Stimulated activated CD8-positive, alpha-beta memory T cell treated with anti-CD3 and anti-CD28 coated beads, Interleukin-12 subunit alpha, Interleukin-12 subunit beta, amount 100 ng/mL, for 1 hour (primary cell): ENCODE results near the gene NLRP5.
A peak's percentile ranks its signal among the peaks of the same experiment; 100 is the strongest.
"Not testable (repeated sequence)": the region's sequence is repeated elsewhere in the genome, so short reads cannot be mapped to it uniquely, and the experiment has no call there.

Source experiments
- DNase-seq: peaks from one replicate; pipeline ENCODE4 v3.0.0-alpha.2; 2020; ENCODE audit warnings: low read depth

The NLRP5 gene

DNA sequence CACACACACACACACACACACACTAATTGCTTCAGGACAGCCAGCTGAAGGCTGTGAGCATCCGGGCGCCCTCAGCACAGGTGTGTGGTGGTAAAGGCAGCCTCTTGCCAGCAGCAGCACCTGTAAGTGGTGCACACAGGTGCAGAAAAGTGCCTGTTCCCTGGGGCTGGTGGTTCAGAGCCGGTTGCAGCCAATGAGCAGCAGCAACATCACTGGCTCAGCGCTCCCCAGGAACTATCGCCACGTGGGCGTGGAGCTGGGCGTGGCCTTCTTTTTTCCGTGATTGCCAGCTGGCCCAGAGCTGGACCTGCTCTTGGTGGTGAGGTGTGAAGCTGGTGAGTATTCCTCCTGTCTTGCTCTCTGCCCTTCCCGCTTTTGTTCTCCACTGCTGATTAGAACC is at the start of gene NLRP5:
Gene NLRP5 (plus strand): TSS at position 289 of the 400 bp plus-strand sequence.
- no peak for DNase-seq

DNA sequence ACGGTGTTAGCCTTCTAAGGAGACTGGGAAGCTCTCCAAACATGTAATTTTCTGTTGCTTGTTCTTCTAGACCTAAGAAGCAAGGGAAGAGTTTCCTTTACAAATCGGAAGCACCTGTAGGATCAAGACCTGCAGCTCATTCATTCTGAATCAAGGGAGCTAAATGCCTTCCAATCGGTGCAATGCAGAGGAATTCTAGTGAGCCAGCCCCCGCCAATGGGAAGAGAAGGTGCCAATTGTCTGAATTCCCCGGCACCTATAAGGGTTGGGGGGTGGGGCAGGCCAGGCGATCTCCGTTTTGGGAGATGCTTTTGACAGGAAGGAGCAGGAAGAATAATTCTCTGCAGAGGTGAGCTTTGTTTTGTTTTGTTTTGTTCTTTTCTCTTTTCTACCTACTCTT is 47.4 kb upstream of the NLRP5 start:
- no peak for DNase-seq

DNA sequence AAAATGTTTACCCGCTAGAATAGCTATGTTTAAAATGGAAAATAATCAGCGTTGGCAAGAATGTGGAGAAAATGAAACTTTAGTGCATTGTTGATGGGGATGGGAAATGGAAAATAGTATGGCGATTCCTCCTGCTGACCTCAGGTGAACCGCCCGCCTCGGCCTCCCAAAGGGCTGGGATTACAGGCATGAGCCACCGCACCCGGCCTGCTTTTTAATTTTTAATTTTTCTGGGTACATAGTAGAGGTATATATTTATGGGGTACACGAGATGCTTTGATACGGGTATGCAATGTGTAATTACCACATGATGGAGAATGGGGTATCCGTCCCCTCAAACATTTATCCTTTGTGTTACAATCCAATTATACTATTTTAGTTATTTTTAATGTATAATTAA is 46.3 kb upstream of the NLRP5 start:
- DNase-seq = no peak

DNA sequence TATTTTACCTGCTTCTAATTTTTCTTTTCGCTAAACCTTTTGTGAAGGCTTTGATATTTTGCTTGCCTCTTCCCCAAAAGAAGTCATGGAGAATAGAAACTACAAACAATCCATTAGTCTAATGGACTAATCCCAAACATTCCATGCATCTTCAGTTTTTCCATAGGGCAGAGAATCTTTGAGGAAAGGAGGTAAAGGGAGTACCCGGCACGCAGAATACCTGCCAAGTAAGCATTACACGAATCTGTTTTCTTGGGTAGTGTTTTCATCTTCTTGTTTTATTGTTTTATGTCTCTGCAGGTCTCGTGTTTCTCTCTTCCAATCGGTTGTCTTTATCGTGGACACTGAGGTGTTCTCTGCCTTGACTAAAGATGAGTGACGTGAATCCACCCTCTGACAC is 39.0 kb upstream of the NLRP5 start, which contains the start of gene NLRP8:
Gene NLRP8 (plus strand): TSS at position 301 of the 400 bp plus-strand sequence.
- no peak for DNase-seq

DNA sequence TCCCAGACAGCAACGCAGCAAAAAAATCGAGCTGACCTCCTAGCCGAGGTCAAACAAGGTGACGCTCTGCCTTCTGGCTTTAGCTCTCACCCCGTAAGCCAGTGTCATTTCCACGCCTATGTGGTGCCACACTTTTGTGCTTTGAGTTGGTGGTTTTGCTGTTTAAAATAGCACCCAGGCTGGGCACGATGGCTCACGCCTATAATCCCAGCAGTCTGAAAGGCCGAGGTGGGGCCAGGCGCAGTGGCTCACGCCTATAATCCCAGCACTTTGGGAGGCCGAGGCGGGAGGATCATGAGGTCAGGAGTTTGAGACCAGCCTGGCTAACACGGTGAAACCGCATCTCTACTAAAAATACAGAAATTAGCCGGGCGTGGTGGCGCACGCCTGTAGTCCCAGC is 36.0 kb upstream of the NLRP5 start:
- DNase-seq = not testable (repeated sequence)

DNA sequence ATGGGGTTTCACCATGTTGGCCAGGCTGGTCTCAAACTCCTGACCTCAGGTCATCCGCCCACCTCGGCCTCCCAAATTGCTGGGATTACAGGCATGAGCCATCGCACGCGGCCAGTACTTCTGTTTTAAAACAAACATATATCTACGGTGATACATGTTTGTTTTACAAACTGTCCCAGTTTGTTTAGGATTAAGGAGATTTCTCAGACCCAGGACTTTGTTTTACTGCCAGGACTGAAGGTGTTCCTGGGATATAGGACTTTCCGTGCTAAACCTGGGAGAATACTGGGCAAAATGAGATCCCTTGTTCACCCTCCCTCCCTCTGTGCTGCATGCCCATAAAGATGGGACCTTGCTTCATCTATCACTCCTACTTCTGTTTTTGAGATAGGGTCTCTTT is 30.1 kb upstream of the NLRP5 start:
- no peak for DNase-seq

DNA sequence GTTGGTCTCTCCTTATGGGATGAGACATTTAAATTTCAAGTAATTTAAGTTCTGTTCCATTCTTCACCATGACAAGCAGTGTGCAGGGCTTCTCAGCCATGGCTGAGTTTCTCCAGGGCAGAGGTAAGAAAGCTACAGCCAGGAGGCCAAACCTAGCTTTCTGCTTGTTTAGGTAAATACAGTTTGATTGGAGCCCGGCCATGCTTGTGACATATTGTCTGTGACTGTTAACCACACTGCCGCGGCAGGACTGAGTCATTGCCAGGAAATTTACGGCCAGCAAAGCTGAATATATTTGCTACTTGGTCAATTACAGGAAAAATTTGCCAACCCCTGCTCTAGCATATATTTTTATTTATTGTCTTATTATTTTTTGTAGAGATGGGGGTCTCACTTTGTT is 28.2 kb upstream of the NLRP5 start:
- DNase-seq = no peak

DNA sequence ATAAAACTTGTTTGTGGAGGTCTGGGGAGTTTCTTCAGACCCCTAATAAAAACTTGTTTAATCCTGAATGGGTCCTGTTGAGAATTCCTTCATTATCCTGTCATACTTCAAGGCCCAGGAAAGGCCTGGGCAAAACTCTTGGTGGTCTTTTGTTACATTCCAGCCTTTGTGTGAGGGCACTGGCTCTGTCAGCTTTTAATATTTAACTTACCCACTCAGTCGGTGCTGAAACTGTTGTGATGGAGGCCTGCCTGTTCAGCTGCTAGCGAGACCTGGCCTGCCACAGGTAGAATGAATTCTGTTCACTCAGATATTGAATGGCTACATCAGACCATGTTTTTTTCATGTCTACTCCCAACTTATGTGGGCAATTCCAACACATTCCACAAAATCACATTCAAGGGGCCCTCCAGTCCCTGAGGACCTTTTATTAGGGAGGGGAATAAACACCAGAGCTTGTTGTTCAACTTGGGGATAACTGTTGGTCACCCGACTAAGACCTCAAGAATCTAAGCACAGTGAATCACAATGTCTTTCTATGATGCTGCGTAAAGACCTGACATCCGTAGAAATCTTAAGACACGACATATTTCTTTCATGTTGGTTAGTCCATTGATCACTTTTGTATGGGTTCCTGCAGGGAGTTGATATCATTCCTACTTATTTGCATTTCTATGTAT is 26.4 kb upstream of the NLRP5 start:
- no peak for DNase-seq

DNA sequence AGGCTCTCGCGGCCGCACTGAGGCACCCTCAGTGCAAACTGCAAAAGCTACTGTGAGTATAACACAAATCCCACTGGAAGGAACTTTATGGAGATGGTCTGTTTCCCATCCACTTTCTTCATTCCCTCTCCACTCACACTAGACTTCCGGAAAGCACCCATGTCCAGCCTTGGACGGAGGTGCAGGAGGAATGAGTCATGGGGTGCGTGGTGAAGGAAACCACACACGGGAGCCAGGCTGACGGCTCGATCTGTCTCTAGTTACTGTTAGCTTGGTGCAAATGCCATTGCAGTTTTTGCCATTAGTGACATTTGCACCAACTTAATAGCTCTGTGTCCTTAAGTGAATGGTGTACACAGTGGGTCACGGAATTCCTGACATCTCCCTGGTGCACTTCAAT is 24.4 kb upstream of the NLRP5 start:
- DNase-seq = no peak

DNA sequence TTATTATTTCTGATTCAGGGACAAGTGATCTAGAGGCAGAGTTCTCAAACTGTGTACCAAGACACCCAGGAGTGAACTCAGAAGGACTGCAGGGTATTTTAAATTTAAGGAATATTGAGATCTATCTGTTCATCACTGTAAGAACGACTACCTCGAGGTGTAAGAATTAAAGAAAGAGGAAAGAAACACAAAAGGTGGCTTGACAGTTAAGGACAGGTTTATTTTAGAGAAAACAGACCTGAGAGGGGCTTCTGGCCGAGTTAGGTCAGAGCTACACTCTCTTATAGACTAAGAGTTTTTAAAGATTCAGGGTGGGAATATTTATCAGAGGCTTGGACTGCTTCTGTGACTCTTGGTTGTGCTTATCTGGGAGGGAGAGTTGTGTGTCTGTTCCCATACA is 12.6 kb upstream of the NLRP5 start:
- DNase-seq = no peak

DNA sequence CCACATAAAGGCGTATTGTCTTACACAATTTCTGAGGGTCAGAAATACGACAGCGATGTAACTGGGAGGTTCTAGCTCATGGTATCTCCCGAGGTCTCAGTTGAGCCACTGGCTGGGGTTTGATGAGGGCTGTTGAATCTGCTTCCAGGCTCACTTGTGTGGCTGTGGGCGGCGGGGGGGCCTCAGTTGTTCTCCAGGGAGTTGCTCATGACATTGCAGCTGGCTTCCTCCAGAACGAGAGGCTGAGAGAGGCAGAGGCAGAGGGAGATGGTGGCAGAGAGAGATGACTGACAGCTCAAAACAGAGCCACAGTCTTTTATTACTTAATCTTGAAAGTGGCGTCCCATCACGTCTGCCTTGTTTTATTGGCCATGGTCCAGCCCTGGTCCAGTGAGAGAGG is 6.2 kb upstream of the NLRP5 start:
- DNase-seq = no peak

DNA sequence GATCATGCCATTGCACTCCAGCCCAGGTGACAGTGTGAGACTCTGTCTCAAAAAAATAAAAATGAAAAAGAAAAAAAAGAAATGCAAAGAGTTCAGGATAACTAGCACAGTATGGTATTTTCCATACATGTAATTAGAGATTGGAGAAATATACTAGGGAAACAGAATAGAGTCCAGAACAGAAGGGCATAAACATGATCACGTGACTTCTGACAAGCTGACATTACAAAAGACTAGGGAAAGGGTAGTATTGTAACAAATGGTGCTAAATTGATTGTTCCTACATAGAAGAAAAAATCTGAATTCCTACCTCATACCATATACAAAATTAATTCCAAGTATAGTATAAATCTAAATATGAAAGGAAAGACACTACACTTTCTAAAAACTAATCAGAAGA is 1.3 kb upstream of the NLRP5 start:
- no peak for DNase-seq

DNA sequence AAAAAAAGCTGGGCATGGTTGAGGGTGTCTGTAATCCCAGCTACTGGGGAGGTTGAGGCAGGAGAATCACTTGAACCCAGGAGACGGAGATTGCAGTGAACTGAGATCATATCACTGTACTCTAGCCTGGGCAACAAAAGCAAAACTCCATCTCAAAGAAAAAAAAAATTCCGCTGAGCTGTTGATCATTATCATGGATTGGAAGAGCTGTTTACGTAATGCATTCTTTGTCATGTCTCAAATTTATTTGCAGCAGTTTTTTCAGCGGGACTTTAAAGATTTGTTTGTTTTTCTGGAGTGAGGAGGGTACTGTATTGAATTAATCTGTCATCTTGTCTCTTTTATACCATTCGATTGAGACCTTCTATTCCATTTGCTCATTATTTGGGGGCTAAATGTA is 4.3 kb downstream of the NLRP5 start:
- DNase-seq = no peak

DNA sequence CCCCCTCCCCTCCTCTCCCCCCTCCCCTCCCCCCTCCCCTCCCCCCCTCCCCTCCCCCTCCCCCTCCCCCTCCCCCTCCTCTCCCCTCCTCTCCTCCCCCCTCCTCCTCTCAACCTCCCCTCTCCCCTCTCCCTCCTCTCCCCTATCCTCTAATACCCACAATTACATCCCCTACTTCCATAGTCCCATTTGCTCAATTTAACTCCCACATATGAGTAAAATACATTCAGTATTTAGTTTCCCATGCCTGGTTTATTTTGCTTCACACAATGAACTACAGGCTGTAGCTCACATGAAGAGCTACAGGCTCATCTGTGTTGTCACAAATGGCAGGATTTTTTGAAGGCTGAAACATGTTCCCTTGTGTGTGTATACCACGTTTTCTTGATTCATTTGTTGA is 6.9 kb downstream of the NLRP5 start:
- DNase-seq = no peak

DNA sequence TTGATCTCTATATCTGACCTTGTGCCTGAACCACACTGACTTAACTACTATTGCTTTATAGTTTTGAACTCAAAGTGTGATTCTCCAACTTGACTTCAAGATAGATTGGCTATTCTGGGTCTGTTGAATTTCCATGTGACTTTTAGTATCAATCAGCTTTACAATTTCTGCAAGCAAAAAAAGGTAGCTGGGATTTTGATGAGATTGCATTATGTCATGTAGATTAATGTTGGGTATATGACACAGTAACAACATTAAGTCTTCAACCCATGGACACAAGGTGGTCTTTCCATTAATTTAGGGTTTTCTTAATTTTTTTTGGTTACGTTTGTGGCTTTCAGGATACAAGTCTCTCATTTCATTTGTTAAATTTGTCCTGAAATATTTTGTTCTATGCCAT is 28.2 kb downstream of the NLRP5 start:
- DNase-seq = no peak

DNA sequence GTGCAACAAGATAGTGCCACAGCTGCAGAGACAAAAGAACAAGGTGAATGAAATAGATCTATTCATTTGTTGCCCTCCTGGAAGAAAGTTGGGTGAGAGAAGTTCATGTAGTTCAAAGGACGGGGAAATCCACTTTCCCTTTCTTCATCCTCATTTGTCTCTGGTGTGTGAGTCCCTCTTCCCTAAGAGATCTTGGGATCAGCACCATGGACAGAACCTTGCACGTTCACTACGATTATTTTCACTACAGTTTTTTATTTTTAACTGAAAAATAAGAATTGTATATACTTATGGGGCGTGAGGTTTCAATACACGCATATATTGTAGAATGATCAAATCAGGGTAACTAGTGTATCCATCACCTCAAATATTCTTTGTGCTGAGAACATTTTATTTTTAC is 29.2 kb downstream of the NLRP5 start:
- DNase-seq = no peak

DNA sequence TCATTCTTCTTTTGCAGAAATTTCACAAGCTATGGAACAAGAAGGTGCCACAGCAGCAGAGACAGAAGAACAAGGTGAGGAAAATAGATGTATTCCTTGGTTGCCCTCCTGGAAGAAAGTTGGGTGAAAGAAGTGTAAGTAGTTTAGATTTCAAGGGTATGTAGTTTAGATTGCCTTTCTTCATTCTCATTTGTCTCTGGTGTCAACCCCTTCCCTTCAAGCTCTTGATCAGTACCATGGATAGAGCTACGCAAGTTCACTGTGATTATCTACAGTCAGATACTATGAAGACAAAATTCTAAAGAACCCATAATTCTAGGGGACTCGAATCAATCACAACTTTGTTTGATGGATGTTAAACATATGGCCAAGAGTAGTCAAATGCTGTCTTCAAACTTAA is 32.8 kb downstream of the NLRP5 start:
- not testable (repeated sequence) for DNase-seq

DNA sequence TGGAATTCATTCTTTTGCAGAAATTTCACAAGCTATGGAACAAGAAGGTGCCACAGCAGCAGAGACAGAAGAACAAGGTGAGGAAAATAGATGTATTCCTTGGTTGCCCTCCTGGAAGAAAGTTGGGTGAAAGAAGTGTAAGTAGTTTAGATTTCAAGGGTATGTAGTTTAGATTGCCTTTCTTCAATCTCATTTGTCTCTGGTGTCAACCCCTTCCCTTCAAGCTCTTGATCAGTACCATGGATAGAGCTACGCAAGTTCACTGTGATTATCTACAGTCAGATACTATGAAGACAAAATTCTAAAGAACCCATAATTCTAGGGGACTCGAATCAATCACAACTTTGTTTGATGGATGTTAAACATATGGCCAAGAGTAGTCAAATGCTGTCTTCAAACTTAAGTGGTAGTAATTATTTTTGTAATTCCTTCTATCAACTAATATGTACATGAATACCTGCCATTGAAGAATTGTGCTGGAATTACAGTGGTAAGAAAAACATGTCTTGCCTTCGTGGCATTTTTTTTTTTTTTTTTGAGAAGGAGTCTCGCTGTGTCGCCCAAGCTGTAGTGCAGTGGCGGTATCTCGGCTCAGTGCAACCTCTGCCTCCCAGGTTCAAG is 33.9 kb downstream of the NLRP5 start:
- not testable (repeated sequence) for DNase-seq

DNA sequence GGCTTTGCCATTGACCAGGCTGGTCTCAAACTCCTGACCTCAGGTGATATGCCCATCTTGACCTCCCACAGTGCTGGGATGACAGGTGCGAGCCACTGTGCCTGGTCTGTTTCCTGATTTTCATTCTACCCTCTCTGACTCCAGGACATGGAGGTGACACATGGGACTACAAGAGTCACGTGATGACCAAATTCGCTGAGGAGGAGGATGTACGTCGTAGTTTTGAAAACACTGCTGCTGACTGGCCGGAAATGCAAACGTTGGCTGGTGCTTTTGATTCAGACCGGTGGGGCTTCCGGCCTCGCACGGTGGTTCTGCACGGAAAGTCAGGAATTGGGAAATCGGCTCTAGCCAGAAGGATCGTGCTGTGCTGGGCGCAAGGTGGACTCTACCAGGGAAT is 40.2 kb downstream of the NLRP5 start:
- no peak for DNase-seq

DNA sequence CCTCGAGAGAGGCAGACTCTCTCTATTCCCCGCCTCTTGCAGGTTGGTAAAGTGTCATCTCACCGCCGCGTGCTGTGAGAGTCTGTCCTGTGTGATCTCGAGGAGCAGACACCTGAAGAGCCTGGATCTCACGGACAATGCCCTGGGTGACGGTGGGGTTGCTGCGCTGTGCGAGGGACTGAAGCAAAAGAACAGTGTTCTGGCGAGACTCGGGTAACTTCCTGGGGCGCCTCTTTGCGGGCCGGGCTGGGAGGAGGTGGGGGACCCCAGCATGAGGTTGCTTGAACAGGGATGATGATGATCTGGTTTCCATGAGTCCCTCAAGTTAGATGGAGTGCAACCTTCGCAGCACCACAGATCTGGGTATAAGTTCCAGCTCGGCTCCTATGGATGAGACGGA is 67.0 kb downstream of the NLRP5 start:
- DNase-seq = no peak

DNA sequence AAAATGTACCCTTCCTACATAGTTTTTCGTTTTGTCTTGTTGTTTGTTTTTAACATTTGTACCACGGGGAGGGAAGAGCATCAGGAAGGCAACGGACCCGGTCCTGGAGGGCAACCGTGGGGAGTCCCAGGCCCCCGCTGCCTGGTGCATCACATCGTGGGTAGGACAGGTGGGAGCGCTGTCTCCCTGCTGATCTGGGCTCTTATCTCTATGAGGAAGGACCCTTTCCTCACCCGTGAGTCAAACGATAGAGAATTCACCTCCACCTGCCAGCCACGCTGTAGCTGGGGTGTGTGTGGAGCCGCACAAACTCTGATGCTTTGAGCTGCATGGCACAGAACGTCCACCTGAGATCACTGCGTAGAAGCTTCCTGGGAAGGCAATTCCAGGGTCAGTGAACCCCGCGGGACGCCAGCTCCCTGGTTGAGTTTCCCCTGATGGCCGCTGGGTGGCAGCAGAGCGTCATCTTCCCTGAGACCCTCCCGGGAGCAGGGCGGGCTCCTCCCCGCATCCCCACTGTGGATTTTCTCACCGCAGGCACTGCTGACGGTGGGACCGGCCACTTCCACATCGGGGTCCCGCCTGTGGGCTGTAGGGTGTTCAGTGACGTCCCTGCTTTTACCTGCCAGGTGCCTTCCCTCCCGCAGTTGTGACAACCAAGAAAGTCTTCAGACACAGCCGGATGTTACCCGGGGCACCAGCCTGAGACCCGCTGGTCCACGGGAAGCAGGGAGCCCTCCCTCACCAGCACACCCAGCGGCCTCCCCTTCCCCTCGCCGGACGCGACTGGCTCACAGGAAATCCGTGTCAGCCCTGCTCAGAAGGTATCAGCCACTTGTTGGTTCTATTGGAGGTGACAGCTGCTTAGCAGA is 79.8 kb downstream of the NLRP5 start:
- DNase-seq = peak; percentile 48

DNA sequence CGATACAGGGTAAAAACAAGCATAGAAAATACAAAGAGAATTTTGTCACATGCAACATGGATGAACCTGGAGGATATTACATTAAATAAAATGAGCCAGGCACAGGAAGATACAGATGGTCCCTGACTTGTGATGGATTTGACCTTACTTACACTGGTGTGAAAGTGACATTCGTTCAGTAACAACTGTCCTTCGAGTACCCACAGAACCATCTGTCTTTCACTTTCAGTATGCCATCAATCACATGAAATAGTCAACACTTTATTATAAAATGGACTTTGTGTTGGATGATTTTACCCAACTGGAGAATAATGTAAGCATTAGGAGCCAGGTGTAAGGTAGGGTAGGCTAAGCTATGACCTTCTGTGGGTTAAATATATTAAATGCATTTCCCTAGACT is 83.1 kb downstream of the NLRP5 start:
- no peak for DNase-seq

DNA sequence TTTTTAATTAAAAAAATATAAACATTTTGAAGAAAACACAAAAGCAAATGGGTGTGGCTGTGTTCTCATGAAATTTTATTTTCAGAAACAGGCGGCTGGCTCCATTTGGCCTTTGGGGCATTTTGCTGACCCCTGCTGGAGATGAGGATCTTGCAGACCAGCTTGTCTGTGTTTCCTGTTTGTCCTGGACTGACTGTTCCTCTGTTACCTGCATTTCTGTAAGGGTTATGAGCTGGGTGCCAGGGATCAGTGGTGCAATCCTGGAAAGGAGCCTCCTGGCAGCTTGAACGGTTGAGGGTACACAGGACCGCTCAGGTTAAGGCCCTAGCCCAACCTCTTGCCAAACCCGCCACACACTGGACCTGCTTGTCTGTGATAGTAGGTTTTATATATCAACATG is 84.6 kb downstream of the NLRP5 start:
- no peak for DNase-seq
